ENCODE results near the gene CRYGS.
A peak's percentile ranks its signal among the peaks of the same experiment; 100 is the strongest.
"Not testable (repeated sequence)": the region's sequence is repeated elsewhere in the genome, so short reads cannot be mapped to it uniquely, and the experiment has no call there.

Gene CRYGS

GRCh38 chr3:186536883-186537844 is 7.0 kb downstream of the CRYGS start:
- Histone ChIP-seq H3K27me3 (ENCODE audit: insufficient read depth, low read depth, severe bottlenecking) (no peaks in the 10 kb centered on the region), H3K27ac (no peak overlapping the region), H3K4me3 (ENCODE audit: low read depth, low read length) (no peak overlapping the region), H3K36me3 (no peaks in the 10 kb centered on the region), H3K9me3 (ENCODE audit: severe bottlenecking) (no peaks in the 10 kb centered on the region)
- DNase-seq, result no peak
- TF ChIP-seq CTCF (IDR thresholded peaks at IDR 0.05; ENCODE audit: low read depth, low read length), result no peak

DNA sequence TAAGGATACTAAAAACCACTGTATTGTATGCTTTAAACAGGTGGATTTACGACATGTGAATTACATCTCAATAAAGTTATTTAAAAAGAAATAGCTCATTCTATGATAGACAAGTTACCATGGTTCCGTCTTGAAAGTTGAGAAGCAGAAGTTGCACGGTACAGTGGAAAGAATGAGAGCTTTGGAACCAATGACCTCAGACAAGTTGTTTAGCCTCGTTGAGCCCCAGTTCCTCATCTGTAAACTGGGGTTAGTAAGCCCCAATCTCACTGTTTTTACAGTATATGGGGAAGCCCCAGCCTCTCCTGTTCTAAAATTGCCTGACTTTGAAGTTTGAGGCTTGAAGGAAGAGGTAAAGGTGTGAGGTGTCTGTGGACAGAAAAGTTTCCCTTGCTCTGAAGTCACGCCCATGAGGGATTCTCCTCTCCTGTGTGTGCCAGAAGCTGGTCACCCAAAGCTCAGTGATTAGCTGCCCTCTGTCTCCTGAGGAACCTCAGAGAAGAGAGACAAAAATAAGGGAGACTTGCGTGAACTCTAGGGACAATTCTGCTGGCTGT is 10.0 kb downstream of the CRYGS start:
- H3K9me3 ChIP-seq (ENCODE audit: severe bottlenecking), result no peaks in the 10 kb centered on the region
- H3K36me3 ChIP-seq, result no peaks in the 10 kb centered on the region
- no peak overlapping the region for H3K4me3 ChIP-seq (ENCODE audit: low read depth, low read length)
- no peaks in the 10 kb centered on the region for H3K27me3 ChIP-seq (ENCODE audit: insufficient read depth, low read depth, severe bottlenecking)
- no peak overlapping the region for H3K27ac ChIP-seq
- DNase-seq, result no peak
- TF ChIP-seq CTCF (IDR thresholded peaks at IDR 0.05; ENCODE audit: low read depth, low read length), result no peak

DNA sequence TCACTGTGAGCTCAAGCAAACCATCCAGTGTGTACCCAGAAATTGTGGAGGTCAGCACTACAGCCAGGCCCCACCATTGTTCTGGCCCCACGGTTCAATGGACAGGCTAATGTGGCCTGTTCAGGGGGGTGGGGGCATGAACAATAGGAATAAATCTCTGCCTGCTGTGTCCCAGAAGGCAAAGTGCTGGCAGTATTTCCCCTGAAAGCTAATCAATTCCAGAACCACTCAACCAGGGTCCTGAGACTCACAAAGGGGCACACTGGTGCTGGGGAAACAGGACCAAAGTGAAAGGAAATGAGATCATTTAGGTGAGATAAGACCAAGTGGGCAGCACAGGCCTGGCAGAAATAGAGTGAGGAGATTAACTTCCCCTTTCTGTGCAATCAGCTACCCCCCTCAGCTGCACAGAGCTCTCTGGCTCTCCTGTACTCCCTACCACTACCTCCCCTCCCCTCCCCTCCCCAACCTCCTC is 11.5 kb downstream of the CRYGS start:
- H3K27ac ChIP-seq, result no peak overlapping the region

DNA sequence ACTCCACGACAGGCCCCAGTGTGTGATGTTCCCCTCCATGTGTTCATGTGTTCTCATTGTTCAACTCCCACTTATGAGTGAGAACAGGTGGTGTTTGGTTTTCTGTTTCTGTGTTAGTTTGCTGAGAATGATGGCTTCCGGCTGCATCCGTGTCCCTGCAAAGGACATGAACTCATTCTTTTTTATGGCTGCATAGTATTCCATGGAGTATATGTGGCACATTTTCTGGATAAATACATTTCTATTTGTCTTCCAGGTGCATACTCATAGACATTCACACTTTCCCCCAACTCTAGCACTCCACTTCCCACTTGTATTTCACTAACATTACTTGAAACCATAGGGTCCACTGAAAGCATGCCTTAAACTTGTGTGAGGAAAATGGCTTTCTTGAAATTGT is 12.5 kb downstream of the CRYGS start:
- not testable (repeated sequence) for H3K27me3 ChIP-seq (ENCODE audit: insufficient read depth, low read depth, severe bottlenecking); H3K9me3 ChIP-seq (ENCODE audit: severe bottlenecking); DNase-seq; H3K4me3 ChIP-seq (ENCODE audit: low read depth, low read length); H3K36me3 ChIP-seq; H3K27ac ChIP-seq

More for the DNA sequence above, 11.5 kb downstream of the CRYGS start:
- no peak for DNase-seq
- Histone ChIP-seq H3K4me3 (ENCODE audit: low read depth, low read length) (no peak overlapping the region), H3K9me3 (ENCODE audit: severe bottlenecking) (no peaks in the 10 kb centered on the region), H3K27me3 (ENCODE audit: insufficient read depth, low read depth, severe bottlenecking) (no peaks in the 10 kb centered on the region), H3K36me3 (no peaks in the 10 kb centered on the region)
- TF ChIP-seq CTCF (IDR thresholded peaks at IDR 0.05; ENCODE audit: low read depth, low read length), result no peak

DNA sequence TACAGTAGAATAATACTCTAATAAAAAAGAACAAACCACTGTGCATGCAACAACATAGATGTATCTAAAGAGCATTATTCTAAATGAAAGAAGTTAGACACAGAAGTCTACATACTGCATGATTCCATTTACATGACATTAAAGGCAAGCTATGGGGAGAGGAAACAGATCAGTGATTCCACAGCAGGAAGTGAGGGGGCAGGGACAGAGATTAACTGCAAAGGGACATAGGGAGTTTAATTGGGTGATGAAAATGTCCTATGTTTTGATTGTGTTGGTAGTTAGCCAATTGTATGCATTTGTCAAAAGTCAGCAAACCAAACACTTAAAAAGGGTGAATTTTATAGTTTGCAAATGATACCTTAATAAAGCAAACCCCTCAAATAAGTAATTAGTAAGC is 13.8 kb downstream of the CRYGS start:
- no peak for DNase-seq
- Histone ChIP-seq H3K36me3 (no peaks in the 10 kb centered on the region), H3K27me3 (ENCODE audit: insufficient read depth, low read depth, severe bottlenecking) (no peaks in the 10 kb centered on the region), H3K9me3 (ENCODE audit: severe bottlenecking) (no peaks in the 10 kb centered on the region), H3K27ac (no peak overlapping the region), H3K4me3 (ENCODE audit: low read depth, low read length) (no peak overlapping the region)
- no peak for TF ChIP-seq CTCF (IDR thresholded peaks at IDR 0.05; ENCODE audit: low read depth, low read length)

GRCh38 chr3:186529201-186529999 is 14.8 kb downstream of the CRYGS start:
- no peaks in the 10 kb centered on the region for H3K27me3 ChIP-seq (ENCODE audit: insufficient read depth, low read depth, severe bottlenecking)
- no peak overlapping the region for H3K4me3 ChIP-seq (ENCODE audit: low read depth, low read length)
- H3K9me3 ChIP-seq (ENCODE audit: severe bottlenecking), result no peaks in the 10 kb centered on the region
- H3K27ac ChIP-seq, result no peak overlapping the region
- peak; percentile 36 for DNase-seq
- 0 out of 2 replicates have a peak, but pooled peaks have one; percentile 22 for TF ChIP-seq CTCF (IDR thresholded peaks at IDR 0.05; ENCODE audit: low read depth, low read length)
- H3K36me3 ChIP-seq, result no peaks in the 10 kb centered on the region
